NCI-H774 (cell line): Measurements from ENCODE around the gene COX7B2.

Experiments used
- DNase-seq: peaks from one replicate; lab custom pipeline; 2025; lab: John Stamatoyannopoulos, UW

Gene COX7B2

GRCh38 chr4:46889410-46889809, 19.6 kb downstream of the COX7B2 start:
- peak; percentile 40 for DNase-seq

GRCh38 chr4:46886711-46887110, 22.3 kb downstream of the COX7B2 start:
- DNase-seq = no peak

- no peak for DNase-seq
Observed at GRCh38 chr4:46878641-46879040, 30.4 kb downstream of the COX7B2 start.

- DNase-seq = peak; percentile 15
Observed at GRCh38 chr4:46874811-46875210, 34.2 kb downstream of the COX7B2 start.

- no peak for DNase-seq
Observed at GRCh38 chr4:46870411-46870810, 38.6 kb downstream of the COX7B2 start.

- DNase-seq = no peak
Observed at GRCh38 chr4:46856333-46856732, 52.7 kb downstream of the COX7B2 start.

GRCh38 chr4:46852800-46853199, 56.2 kb downstream of the COX7B2 start:
- DNase-seq = no peak

- no peak for DNase-seq
Observed at GRCh38 chr4:46850026-46850425, 59.0 kb downstream of the COX7B2 start.

GRCh38 chr4:46844325-46844917, 64.6 kb downstream of the COX7B2 start:
- peak; percentile 50 for DNase-seq

GRCh38 chr4:46839128-46839527, 69.9 kb downstream of the COX7B2 start:
- no peak for DNase-seq

GRCh38 chr4:46837639-46838038, 71.4 kb downstream of the COX7B2 start:
- no peak for DNase-seq

- no peak for DNase-seq
Observed at GRCh38 chr4:46836584-46836983, 72.5 kb downstream of the COX7B2 start.

GRCh38 chr4:46830971-46831454, 78.0 kb downstream of the COX7B2 start:
- DNase-seq = no peak

GRCh38 chr4:46820154-46820553, 88.9 kb downstream of the COX7B2 start:
- no peak for DNase-seq

GRCh38 chr4:46819095-46819494, 90.0 kb downstream of the COX7B2 start:
- DNase-seq = no peak

GRCh38 chr4:46818604-46819003, 90.4 kb downstream of the COX7B2 start:
- DNase-seq = no peak

- no peak for DNase-seq
Observed at GRCh38 chr4:46817806-46818205, 91.2 kb downstream of the COX7B2 start.

GRCh38 chr4:46804781-46805413, 104.1 kb downstream of the COX7B2 start:
- no peak for DNase-seq

GRCh38 chr4:46793036-46793435, 116.0 kb downstream of the COX7B2 start:
- DNase-seq = no peak

GRCh38 chr4:46781434-46782092, 127.5 kb downstream of the COX7B2 start:
- no peak for DNase-seq

GRCh38 chr4:46765465-46765864, 143.6 kb downstream of the COX7B2 start:
- DNase-seq = no peak

GRCh38 chr4:46730075-46730474, 179.0 kb downstream of the COX7B2 start:
- DNase-seq = no peak

GRCh38 chr4:46720055-46720454, 189.0 kb downstream of the COX7B2 start:
- DNase-seq = no peak
